ELR (cell line): ENCODE measurements around the gene AP4B1.
"Not testable (repeated sequence)": the region's sequence is repeated elsewhere in the genome, so short reads cannot be mapped to it uniquely, and the experiment has no call there.

Experiments used
- DNase-seq: peaks from one replicate; pipeline ENCODE4 v3.0.0-alpha.2; 2015; ENCODE audit warnings: low read depth

Gene AP4B1

GRCh38 chr1:113904674-113905434, at the start of gene AP4B1, which contains the start of gene DCLRE1B:
AP4B1 (minus strand) TSS chr1:113904799; CDS start chr1:113904717, 82 bp downstream.
DCLRE1B (plus strand) TSS chr1:113905326; CDS start chr1:113905587, 261 bp downstream.
- peak; percentile 100 for DNase-seq

DNA sequence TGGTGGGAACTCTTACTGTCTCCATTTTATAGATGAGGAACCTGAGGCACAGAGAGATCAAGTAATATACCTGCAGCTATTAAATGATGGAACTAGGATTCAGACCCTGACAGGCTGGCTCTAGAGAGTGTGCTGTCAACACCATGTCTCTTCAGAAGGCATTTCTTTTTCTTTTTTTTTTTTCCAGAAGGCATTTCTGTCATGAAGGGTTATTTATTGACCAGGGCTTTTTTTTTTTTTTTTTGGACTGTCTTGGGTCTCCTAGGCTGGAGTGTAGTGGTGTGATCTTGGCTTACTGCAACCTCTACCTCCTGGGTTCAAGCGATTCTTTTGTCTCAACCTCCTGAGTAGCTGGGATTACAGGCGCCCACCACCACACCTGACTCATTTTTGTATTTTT, 47.1 kb upstream of the AP4B1 start:
- DNase-seq: no peak

DNA sequence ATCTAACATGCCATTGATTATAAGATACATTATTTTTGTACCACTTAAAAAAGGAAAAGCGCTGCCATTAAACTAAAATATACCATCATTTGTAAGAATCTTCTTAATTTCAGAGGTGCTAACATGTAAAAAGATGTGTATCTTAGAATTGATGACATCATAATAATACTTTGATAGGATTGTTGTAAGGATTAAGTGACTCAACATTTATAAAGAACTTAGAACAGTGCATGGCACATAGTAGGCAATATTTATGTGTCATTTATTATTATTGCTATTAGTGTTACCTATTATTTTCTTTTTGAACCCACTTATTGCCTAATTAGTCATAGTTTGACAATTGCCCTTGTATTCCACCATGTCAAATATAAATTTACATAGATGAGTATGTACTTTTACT, 46.3 kb upstream of the AP4B1 start:
- no peak for DNase-seq

GRCh38 chr1:113949007-113949406, 44.4 kb upstream of the AP4B1 start:
- peak; percentile 49 for DNase-seq

DNA sequence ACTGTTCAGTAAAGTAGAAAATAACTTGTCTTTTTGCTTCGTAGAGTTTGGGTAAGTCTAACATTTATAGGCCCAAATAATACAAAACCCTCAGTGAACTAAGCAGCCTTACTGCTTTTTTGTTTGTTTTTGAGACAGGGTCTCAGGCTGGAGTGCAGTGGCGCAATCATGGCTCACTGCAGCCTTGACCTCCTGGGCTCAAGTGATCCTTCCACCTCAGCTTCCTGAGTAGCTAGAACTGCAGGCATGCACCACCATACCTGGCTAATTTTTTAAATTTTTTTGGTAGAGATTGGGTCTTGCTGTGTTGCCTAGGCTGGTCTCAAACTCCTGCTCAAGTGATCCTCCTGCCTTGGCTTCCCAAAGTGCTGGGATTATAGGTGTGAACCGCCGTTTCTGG, 43.6 kb upstream of the AP4B1 start:
- not testable (repeated sequence) for DNase-seq

GRCh38 chr1:113947388-113948107, 42.9 kb upstream of the AP4B1 start:
- DNase-seq: no peak

- peak; percentile 25 for DNase-seq
Observed at GRCh38 chr1:113946678-113947387, 42.2 kb upstream of the AP4B1 start.

- DNase-seq: no peak
Observed at GRCh38 chr1:113946112-113946511, 41.5 kb upstream of the AP4B1 start.

GRCh38 chr1:113945329-113945728, 40.7 kb upstream of the AP4B1 start:
- no peak for DNase-seq

DNA sequence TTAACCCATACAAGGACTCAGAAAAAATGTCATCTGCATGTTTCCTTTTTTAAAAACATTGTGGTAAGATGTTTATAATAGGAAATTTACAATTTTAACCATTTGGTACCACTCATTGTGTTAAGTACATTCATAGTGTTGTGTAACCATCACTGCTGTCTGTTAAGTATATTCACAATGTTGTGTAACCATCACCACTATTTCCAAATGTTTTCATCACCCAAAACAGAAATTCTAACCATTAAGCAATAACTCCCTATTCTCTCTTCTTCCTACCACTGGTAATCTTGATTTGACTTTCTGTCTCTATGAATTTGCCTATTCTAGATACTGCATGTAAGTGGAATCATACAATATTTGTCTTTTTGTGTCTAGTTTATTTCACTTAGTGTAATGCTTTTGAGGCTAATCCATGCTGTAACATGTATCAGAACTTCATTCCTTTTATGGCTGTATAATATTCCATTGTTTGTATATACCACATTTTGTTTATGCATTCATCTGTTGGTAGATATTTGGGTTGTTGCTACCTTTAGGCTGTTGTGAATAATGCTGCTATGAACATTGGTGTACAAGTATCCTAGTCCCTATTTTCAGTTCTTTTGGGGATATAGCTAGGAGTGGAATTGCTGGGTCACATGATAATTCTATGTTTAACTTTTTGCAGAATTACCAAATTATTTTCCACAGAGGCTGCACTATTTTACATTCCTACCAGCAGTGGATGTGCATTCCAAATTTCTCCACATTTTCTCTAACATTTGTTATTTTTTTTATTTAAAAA, 38.6 kb upstream of the AP4B1 start:
- no peak for DNase-seq

DNA sequence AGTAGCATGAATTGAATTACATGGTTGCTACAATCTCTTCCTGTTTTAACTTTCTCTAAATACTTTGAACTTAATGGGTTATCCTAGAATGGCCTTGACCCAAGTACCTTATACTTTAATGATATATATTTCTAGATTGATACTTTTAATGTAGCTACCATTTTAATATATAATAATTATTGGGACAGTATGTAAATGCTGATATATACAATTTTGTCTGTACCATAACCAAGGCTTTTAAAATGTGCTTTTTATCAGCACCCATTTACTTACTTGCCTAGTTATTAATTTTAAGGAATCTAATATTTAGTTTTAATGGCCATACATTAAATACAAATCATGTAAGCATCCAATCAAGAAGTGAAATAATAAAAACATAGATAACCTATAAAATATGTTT, 37.9 kb upstream of the AP4B1 start:
- no peak for DNase-seq

DNA sequence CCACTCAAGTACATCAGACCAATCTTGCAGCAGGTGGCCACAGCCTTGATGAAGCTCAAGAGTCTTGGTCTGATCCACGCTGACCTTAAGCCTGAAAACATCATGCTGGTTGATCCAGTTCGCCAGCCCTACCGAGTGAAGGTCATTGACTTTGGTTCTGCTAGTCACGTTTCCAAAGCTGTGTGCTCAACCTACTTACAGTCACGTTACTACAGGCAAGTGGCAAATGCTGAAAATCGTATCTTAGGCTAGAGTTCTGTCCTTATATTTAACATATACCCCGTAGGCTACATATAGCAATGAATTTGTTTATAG, 36.6 kb upstream of the AP4B1 start:
- DNase-seq: no peak

- DNase-seq: no peak
Observed at GRCh38 chr1:113940365-113941244, 36.0 kb upstream of the AP4B1 start.

- DNase-seq: no peak
Observed at GRCh38 chr1:113938192-113938591, 33.6 kb upstream of the AP4B1 start.

DNA sequence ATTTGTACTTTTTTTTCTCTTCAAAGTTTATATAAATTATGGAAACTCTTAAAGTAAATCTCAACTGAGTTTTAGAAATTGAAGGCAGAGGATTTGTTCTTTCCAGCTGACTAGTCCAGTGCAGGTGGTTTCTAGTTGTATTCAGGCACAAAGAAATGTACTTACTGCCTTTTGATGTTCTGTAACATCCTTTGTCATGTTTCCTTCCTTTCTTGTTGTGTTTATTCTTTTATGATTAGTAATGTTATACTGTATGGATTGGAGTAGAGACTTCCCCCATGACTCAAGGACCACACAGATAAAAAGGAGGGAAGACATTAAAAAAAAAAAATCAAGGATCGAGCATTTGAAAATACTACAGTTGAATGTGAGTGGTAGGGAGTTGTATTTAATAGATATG, 32.5 kb upstream of the AP4B1 start:
- DNase-seq: peak; percentile 70

- DNase-seq: no peak
Observed at GRCh38 chr1:113935970-113936369, 31.4 kb upstream of the AP4B1 start.

- DNase-seq: no peak
Observed at GRCh38 chr1:113935176-113935575, 30.6 kb upstream of the AP4B1 start.

- DNase-seq: no peak
Observed at GRCh38 chr1:113934511-113935055, 30.0 kb upstream of the AP4B1 start.

DNA sequence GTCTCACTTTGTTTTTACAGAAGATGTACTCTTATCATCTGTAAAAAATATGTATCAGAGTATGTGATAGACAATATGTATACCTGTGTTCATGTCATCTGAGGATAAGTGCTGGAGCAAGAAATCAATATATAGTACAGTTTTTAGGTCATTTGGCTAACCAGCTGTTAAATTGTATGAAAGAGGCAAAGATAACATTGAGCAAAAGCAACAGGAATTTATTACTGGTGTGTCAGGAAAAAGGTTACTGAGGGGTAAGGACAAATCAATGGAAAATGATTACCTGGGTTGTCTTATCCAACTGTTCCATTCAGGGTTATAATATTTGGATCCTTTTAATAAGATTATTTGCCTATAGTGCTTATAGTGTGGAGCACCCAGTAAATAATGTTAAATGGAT, 29.4 kb upstream of the AP4B1 start:
- DNase-seq: no peak

- DNase-seq: peak; percentile 55
Observed at GRCh38 chr1:113931451-113931851, 26.9 kb upstream of the AP4B1 start.
